OCI-LY7 (cell line): Measurements from ENCODE around the gene GLP1R. TPM values are rescaled to one million over a fixed set of nuclear protein-coding genes. Genes with fewer than 3 reads are reported as not detected.

Experiments
- BruUV-seq: library from RNA; stranded (reverse); fragments of 400-500 nt; replicated peaks from 2 replicates; lab custom pipeline; 2021; lab: Mats Ljungman, UMichigan
- CTCF ChIA-PET: fragments of 300-600 bp; sonication (Branson Sonifier 250); formaldehyde crosslinking; loops from one replicate; lab custom pipeline; 2022; ENCODE audit warnings: antibody characterized with exemption; ENCODE audit not compliant: unreplicated experiment; lab: Charles Lee
- POLR2A ChIA-PET: fragments of 300-600 bp; sonication (Branson Sonifier 250); formaldehyde crosslinking; loops from one replicate; lab custom pipeline; 2022; ENCODE audit warnings: antibody characterized with exemption; lab: Charles Lee
- DNase-seq: peaks from one replicate; pipeline ENCODE4 v3.0.0-alpha.2; 2015; ENCODE audit warnings: low spot score
- H2AFZ ChIP-seq: fragments of 200-600 bp; sonication (generic), shearing (Covaris generic); 2 replicates; pipeline ENCODE4 v1.6.1; 2014; ENCODE audit warnings: mild to moderate bottlenecking, antibody characterized with exemption, low read length, moderate library complexity
- H3K27ac ChIP-seq: fragments of 200-600 bp; sonication (generic); 2 replicates; pipeline ENCODE4 v1.5.1; 2014; ENCODE audit warnings: mixed run types, low read depth, mild to moderate bottlenecking, moderate library complexity, low read length, inconsistent platforms; ENCODE audit not compliant: poor library complexity, severe bottlenecking
- H3K36me3 ChIP-seq: fragments of 200-600 bp; sonication (generic); 2 replicates; pipeline ENCODE4 v1.6.1; 2014; ENCODE audit warnings: mild to moderate bottlenecking, antibody characterized with exemption, low read length, moderate library complexity, mixed read lengths; ENCODE audit not compliant: insufficient read depth
- H3K4me1 ChIP-seq: fragments of 200-600 bp; sonication (generic); 2 replicates; pipeline ENCODE4 v1.5.1; 2014; ENCODE audit warnings: mild to moderate bottlenecking, low read length; ENCODE audit not compliant: insufficient read depth, poor library complexity, severe bottlenecking
- H3K4me2 ChIP-seq: fragments of 200-600 bp; sonication (generic); 2 replicates; pipeline ENCODE4 v1.6.1; 2014; ENCODE audit warnings: mild to moderate bottlenecking, low read length
- H3K4me3 ChIP-seq: fragments of 200-600 bp; sonication (generic); 2 replicates; pipeline ENCODE4 v1.5.1; 2014; ENCODE audit warnings: mild to moderate bottlenecking, low read depth, low read length; ENCODE audit not compliant: poor library complexity, severe bottlenecking
- H3K79me2 ChIP-seq: fragments of 200-600 bp; sonication (generic); 2 replicates; pipeline ENCODE4 v1.6.1; 2016; ENCODE audit warnings: low read depth, mild to moderate bottlenecking, low read length, moderate library complexity, mixed read lengths; ENCODE audit not compliant: insufficient read depth
- H3K9me2 ChIP-seq: fragments of 200-600 bp; sonication (generic); 2 replicates; pipeline ENCODE4 v1.6.1; 2016; ENCODE audit warnings: mild to moderate bottlenecking, low read length, mixed read lengths; ENCODE audit not compliant: insufficient read depth
- H3K9me3 ChIP-seq: fragments of 200-600 bp; sonication (generic); 2 replicates; pipeline ENCODE4 v1.6.1; 2014; ENCODE audit warnings: mild to moderate bottlenecking, mixed run types, low read length, mixed read lengths
- H4K20me1 ChIP-seq: fragments of 200-600 bp; sonication (generic); 2 replicates; pipeline ENCODE4 v1.6.1; 2014; ENCODE audit warnings: mild to moderate bottlenecking, antibody characterized with exemption, low read length, moderate library complexity, mixed read lengths; ENCODE audit not compliant: insufficient read depth
- EZH2phosphoT487 ChIP-seq: fragments of 200-600 bp; sonication (generic); IDR thresholded peaks from 2 replicates; pipeline ENCODE4 v1.6.1; 2018; ENCODE audit warnings: low read depth, borderline replicate concordance, mild to moderate bottlenecking, mixed run types, antibody characterized with exemption, low read length, moderate library complexity, mixed read lengths
- intact Hi-C: fragments of 100-400 bp; cut with micrococcal nuclease; formaldehyde crosslinking; loops from one replicate; pipeline ENCODE4 v1.10.0; 2022; ENCODE audit not compliant: unreplicated experiment
- total RNA-seq, 2 experiments: library from RNA; depleted of rRNA in 1 of 2; stranded (reverse); fragments of >200 nt in 1 of 2; shearing (Covaris generic) in 1 of 2; gene quantifications; 2 replicates each; pipeline ENCODE4 v1.2.3, GENCODE V29; 2014 to 2022
- TF ChIP-seq, protein P1 (sequence below): fragments of 200-600 bp; sonication (generic); conservative IDR thresholded peaks from 2 replicates; pipeline ENCODE4 v1.5.1; 2014; ENCODE audit warnings: mild to moderate bottlenecking, antibody characterized with exemption, low read length, moderate library complexity, mixed read lengths

The GLP1R gene
- total RNA-seq, 2 experiments from 2014 or later: not detected

DNA sequence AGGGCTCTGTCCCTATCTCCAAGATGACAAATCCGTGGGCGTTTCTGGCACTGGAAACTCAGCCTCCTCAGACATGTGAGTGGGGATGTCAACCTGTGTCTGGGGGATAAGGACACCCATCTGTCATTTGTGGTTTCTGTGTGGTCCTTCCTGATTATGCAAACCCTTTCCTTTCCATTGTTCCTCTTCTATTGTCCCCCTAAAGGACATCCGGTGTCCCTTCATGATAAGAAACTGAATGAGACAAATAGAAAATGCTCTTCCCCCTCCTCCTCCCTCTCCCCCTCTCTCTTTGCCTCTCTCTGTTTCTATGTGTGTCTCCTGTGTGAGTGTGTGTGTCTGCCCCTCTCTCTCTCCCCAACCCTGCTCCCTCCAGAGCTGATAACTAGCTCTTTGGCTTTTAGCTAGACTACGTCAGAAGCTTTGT lies 11.5 kb upstream of the GLP1R start:
- CTCF ChIA-PET: no interaction called here
- H3K4me3 ChIP-seq: no peak overlapping the region

DNA sequence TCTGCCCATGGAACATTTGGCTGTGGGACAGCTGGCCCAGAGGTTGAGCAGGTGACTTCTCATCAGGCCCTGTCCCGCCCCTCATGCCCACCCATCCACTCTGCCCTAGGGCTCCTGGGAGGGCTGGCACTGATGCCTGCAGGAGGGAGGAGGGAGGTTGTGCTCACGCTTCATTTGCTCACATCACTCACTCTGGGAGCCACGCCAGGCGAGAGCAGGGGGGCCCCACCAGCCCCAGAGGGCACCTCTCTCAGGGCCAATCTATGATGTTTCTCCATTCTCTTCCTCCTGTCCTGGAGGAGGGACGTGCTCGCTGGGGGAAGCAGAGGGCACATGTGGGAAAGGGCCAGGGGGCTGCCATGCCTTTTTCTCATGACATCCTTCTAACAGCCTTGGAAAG lies 10.9 kb upstream of the GLP1R start:
- Histone ChIP-seq H3K36me3 (no peaks in the 10 kb centered on the region), H3K4me2 (no peak overlapping the region), H2AFZ (no peak overlapping the region), H3K79me2 (no peaks in the 10 kb centered on the region), H3K4me1 (no peaks in the 10 kb centered on the region), H3K27ac (no peak overlapping the region), H4K20me1 (no peaks in the 10 kb centered on the region), H3K9me2 (no peaks in the 10 kb centered on the region), H3K4me3 (no peak overlapping the region), H3K9me3 (no peaks in the 10 kb centered on the region)
- CTCF ChIA-PET: no interaction called here
- TF ChIP-seq EZH2phosphoT487: no peak
- TF ChIP-seq, protein P1, sequence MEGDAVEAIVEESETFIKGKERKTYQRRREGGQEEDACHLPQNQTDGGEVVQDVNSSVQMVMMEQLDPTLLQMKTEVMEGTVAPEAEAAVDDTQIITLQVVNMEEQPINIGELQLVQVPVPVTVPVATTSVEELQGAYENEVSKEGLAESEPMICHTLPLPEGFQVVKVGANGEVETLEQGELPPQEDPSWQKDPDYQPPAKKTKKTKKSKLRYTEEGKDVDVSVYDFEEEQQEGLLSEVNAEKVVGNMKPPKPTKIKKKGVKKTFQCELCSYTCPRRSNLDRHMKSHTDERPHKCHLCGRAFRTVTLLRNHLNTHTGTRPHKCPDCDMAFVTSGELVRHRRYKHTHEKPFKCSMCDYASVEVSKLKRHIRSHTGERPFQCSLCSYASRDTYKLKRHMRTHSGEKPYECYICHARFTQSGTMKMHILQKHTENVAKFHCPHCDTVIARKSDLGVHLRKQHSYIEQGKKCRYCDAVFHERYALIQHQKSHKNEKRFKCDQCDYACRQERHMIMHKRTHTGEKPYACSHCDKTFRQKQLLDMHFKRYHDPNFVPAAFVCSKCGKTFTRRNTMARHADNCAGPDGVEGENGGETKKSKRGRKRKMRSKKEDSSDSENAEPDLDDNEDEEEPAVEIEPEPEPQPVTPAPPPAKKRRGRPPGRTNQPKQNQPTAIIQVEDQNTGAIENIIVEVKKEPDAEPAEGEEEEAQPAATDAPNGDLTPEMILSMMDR: no peak
- BruUV-seq: no TSS peak
- intact Hi-C loops: no loop called here
- DNase-seq: no peak
- POLR2A ChIA-PET: no interaction called here

More for the DNA sequence above, 11.5 kb upstream of the GLP1R start:
- Histone ChIP-seq H3K9me3 (no peaks in the 10 kb centered on the region), H3K9me2 (no peaks in the 10 kb centered on the region), H2AFZ (no peak overlapping the region), H3K27ac (no peak overlapping the region), H3K36me3 (no peaks in the 10 kb centered on the region), H3K79me2 (no peaks in the 10 kb centered on the region), H3K4me1 (no peaks in the 10 kb centered on the region), H4K20me1 (no peaks in the 10 kb centered on the region), H3K4me2 (no peak overlapping the region)
- intact Hi-C loops: no loop called here
- BruUV-seq: no TSS peak
- TF ChIP-seq, protein P1: no peak
- no peak for TF ChIP-seq EZH2phosphoT487
- POLR2A ChIA-PET: interaction anchor here (0.8 kb wide), 1 partner anchor 120 kb away, joined by 3 read pairs; no protein-coding TSS in a partner anchor
- no peak for DNase-seq

DNA sequence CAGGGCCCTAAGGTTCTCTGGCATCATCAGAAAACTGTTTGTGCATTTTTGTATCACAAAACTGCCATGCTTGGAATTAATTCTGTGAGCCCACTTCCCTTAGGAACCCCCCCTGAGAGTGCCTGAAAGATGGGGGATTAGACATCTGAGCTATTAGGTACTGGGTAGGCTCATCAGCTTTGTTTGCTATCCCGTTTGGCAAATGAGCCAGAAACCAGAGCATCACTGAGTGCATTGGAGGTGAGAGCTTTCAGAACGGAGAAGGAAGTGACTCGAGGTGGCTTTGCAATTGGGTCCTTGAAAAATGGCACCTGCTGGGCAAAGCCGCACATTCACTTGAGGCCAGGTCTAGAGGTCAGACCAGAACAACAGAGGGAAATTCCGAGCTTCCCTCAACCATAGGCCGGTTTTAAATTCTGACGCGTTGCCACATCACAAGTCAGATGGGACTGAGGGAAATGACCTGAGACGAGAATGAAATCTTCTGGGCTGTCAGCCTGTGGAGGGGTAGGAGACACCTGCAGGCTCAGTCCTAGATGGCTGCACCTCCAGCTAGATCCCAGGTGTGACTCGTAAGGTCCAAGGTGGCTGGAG lies 8.4 kb upstream of the GLP1R start:
- no peak for DNase-seq
- BruUV-seq: no TSS peak
- TF ChIP-seq, protein P1: no peak
- no peak for TF ChIP-seq EZH2phosphoT487
- Histone ChIP-seq H3K79me2 (no peaks in the 10 kb centered on the region), H3K27ac (no peak overlapping the region), H3K4me2 (no peak overlapping the region), H3K9me3 (no peaks in the 10 kb centered on the region), H3K9me2 (no peaks in the 10 kb centered on the region), H3K4me3 (no peak overlapping the region), H3K4me1 (no peaks in the 10 kb centered on the region), H3K36me3 (no peaks in the 10 kb centered on the region), H2AFZ (no peak overlapping the region), H4K20me1 (no peaks in the 10 kb centered on the region)
- intact Hi-C loops: no loop called here
- CTCF ChIA-PET: no interaction called here
- POLR2A ChIA-PET: interaction anchor here (0.5 kb wide), 1 partner anchor 72 kb away, joined by 3 read pairs; no protein-coding TSS in a partner anchor
